ENCODE results near the gene MAPK7.

Gene MAPK7

DNA sequence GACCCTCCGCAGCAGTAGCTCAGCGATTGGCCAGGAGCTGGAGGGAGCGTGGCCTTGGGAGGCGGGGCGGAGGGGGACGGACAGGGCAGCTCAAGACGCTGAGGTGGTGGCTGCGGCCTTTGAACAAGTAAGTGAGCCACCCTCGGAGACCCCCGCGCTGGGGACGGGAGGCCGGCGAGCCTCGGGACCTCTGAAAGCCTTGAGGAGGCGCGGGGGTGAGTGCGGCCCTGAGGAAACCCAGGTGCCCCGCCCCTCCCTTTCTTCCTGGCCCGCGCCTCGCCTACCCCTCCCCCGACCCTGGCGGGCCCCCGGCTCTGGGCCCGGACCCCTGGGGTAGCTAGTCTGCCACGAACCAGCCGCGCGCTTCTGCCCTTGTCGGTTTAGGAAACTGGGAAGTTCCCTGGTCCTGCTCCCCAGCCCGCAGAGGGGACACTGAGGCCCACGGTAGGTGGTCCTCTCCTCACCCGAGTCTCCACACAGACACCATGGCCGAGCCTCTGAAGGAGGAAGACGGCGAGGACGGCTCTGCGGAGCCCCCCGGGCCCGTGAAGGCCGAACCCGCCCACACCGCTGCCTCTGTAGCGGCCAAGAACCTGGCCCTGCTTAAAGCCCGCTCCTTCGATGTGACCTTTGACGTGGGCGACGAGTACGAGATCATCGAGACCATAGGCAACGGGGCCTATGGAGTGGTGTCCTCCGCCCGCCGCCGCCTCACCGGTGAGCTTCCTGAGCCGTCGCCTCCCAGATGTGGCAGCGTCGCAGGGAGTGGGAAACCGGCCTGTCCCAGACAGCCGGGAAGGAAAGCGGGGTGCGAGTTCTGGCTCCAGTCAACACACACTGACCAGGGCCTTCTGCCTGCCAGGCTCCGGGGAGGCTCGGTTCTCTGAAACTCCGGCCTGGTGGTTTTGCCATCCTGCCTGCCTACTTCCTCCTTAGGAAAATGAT, at the start of gene MAPK7:
MAPK7 (plus strand) TSS at position 83 of the 945 bp plus-strand sequence; CDS start at position 486, 403 bp downstream.
- DNase-seq, result no peak

DNA sequence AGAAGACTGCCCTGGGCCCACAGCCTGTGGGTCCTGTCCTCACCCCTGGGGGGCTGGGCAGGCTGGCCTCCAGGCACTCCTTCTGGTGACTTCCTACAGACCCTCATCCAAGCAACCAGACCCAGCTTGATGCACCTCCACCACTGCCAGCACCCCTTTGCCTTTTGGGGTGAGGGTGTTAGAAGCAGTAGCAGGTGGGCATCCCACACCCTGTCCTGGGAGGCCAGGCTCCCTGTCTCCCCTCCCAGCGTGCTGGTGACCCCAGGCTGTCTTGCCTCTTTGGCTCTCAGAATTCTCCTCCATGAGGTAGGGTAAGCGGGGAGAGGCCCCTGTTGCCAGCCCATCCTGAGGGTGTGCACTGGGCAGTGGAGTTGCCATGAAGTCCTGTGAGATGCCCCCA, 49.2 kb upstream of the MAPK7 start:
- no peak for DNase-seq

- DNase-seq, result no peak
These were observed 48.5 kb upstream of the MAPK7 start for GRCh38 chr17:19329839-19330238.

- no peak for DNase-seq
These were observed 48.0 kb upstream of the MAPK7 start for GRCh38 chr17:19330271-19330670.

DNA sequence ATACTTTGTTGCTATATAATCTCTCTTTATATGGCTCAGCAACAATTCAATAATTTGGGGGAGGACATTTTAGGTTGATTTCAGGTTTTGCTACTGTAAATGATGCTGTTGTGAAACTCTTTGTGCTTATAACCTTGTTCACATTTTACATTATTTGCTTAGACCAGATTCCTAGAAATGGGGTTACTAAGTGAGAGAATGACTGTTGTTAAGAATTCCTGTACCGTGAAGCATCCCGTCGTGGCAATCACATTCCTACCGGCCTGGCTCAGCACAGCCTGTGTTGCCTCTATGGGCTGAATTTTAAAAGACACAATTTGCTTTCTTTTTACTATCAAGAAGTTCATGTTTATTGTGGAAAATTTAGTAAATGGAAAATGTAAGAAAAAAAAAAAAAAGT, 47.2 kb upstream of the MAPK7 start:
- DNase-seq, result no peak

DNA sequence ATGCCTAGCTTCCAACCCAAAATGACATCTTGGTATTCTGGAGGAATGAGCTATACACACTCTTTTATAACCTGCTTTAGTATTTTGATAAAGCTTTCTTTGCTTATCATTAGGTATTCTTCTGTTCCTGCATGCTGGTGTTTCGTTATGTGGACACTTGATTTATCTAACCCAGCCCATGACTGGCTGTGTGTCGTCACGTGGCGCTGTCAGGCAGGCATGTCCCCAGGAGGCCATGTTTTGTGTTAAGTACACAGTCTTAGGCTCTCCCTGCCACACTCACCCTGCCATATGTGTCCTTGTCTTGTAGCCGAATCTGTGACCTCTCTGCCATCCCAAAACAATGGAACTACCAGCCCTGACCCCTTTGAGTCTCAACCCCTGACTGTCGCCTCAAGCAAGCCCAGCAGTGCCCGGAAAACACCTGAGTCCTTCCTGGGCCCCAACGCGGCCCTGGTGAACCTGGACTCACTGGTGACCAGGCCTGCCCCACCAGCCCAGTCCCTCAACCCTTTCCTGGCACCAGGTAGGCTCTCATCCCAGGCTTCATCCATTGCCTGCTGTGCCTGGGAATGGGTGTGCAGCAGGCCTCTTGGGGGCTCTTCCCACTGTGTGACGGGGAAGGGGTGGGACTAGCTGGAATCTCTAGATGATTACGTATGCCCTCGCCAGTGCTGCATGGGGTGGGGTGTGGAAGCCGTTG, 46.6 kb upstream of the MAPK7 start:
- DNase-seq, result no peak

DNA sequence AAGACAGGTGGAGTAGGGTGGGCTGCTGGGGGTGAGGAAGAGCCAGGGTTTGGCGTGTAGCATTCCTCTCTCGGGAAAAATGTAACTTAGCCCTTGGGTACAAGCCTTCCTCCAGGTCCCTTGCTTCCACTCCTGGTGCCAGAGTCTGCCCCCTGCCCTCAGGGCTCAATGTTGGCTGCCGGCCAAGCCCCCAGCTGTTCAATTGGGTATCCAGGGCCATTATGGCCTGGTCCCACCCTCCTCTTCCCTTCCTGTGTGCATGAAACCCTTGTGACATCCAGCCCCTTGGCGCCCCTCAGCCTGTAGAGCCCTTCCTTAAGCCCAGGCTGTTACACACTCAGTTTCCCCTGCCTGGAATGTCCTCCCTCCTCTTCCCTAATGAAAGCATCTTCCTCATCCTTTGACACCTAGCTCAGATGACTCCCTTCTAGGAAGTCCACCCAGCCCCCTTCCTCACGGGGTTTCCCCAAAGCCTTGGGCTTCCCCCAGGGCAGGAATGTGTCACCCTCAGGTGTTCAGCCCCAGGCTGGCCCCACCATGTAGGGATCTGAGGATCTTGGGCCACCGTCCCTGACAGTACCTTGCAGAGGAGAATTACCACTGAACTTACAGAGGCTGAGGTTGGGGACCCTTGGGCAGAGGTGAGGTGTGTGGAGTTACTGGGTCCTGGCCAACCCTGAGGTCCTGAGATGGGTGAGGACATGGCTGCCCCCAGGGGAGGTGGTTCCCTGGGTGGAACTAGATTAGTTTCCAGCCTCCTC, 45.7 kb upstream of the MAPK7 start:
- DNase-seq, result no peak

DNA sequence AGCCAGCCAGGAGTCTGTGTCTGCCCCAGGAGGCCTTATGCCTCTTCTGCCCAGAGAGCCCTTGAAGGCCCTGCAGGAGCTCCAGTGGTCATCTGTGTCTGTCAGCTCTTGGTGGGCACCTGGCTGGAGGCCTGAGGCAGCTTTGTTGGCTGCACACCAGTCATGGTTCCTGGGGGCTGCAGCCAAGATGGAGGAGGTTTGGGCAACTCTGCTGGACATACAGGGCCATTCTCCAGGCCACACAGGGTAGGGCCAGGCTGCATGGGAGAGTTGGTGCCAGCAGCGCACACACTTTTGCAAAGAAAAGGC, 45.2 kb upstream of the MAPK7 start:
- no peak for DNase-seq

DNA sequence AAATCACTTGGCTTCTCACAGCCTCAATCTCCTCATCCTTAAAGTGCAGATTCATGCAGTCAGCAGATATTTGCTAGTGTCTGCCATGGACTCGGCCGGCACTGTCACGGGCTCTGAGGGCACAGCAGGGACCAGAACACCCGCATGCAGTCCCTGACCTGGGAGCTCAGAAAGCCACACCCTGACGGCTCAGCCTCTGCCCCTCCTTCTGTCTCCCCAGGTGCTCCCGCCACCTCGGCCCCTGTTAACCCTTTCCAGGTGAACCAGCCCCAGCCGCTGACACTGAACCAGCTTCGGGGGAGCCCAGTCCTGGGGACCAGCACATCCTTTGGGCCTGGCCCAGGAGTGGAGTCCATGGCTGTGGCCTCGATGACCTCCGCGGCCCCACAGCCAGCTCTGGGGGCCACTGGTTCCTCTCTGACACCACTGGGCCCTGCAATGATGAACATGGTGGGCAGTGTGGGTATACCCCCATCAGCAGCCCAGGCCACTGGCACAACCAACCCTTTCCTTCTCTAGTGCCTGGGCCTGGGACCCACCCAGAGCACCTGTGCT, 44.5 kb upstream of the MAPK7 start:
- DNase-seq, result no peak

- DNase-seq, result no peak
These were observed 44.0 kb upstream of the MAPK7 start for GRCh38 chr17:19334331-19334730.

- no peak for DNase-seq
These were observed 42.2 kb upstream of the MAPK7 start for GRCh38 chr17:19335951-19336631.

DNA sequence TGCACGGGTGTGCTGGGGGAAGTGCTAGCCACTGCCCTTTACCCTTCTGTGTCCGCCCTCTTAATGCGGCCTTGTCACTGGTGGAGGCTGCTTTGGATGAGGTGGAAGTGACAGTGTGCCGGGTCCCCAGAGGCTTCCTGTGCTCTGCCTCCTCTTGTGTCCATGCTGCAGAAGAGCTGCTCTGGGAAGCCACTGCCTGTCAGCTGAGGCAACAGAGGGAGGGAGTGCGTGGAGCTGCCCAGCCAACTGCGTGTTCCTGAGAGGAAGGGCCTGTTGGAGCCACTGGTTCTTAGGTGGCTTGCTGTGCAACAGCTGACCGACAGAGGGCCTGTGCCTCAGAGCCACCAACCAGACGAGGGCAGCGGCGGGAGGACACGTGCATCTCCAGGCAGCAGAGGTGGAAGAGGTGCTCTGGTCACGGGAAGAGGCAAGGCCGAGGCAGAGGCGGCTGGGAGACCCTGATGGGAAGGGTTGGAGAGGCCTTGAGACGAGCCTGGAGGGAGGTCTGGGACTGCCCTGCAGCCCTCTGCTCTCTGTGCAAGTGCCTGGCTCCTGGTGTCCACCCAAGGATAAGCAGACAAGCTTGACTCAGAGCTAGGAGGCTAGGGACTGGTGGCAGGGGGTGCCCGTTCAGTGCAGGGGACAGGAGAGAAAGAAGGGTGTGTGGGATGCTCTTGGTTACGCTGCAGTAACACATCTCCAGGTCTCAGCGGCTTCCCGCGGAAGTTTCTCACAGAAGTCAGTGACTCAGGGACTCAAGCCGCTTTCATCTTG, 41.2 kb upstream of the MAPK7 start:
- no peak for DNase-seq

DNA sequence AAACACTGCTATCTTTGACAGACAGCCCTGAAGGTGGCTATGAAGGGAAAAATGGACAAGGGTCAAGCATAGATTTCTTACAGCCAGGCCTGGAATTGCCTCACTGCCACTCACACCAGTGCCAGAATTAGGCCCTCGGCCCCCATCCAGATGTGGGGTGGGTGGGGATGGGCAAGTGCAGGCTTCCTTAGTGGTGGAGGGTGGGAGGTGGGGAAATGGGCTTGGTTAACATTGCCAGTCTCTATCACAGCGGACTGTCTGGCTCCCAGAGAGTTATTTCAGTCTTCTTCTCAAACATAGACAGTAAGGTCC, 40.6 kb upstream of the MAPK7 start:
- no peak for DNase-seq

- no peak for DNase-seq
These were observed 40.0 kb upstream of the MAPK7 start for GRCh38 chr17:19338031-19338990.

- no peak for DNase-seq
These were observed 38.9 kb upstream of the MAPK7 start for GRCh38 chr17:19339341-19339815.

DNA sequence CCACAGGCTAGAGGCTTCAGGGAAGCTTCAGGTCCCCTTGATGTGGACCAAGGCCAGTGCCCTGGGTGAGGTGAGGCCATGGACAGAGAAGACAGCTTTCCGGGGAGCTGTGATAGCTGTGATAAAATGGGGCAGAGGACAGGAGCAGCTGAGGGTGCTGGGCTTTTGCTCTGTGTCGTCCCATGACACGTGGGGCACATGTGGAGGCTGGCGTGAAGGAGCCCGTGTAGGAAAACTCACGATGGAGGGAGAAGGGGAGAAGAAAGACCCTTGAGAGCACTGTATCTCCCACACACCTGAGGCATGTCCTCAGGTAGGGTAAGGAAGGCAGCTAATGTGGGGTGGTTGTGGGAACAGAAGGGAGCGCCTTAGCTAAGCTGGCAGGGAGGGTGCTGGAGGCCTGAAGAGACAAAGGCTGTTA, 37.1 kb upstream of the MAPK7 start:
- no peak for DNase-seq

- no peak for DNase-seq
These were observed 36.4 kb upstream of the MAPK7 start for GRCh38 chr17:19341641-19342610.

GRCh38 chr17:19342611-19343255, 35.6 kb upstream of the MAPK7 start:
- DNase-seq, result no peak

DNA sequence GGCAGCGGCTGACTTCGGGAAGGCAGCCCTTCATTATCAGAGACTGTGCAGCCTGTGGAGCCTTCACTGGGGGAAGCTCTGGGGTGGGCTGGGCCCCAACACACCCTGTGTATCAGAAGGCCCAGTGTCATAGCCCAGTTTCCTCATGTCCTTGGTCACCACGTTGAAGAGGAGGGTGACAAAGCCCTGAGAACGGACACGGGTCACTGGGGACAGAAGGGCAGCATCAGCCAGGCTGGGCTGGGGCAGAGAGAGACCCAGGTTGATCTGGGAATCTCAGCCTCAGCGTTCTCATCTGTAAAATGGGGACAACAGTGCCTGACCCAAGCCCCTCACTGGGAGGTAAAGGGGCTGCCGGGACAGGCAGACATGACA, 35.1 kb upstream of the MAPK7 start:
- no peak for DNase-seq
